ENCODE measurements around the gene SRP54. TPM values are rescaled to one million over a fixed set of nuclear protein-coding genes. Genes with fewer than 3 reads are reported as not detected.
"Not testable (repeated sequence)": the region's sequence is repeated elsewhere in the genome, so short reads cannot be mapped to it uniquely, and the experiment has no call there.

SRP54 gene
- total and polyA plus RNA-seq, 2 donors (not counting 3 experiments of a cell fraction or from before 2014, with no cell fraction given) = 32.8 to 63.7 TPM

DNA sequence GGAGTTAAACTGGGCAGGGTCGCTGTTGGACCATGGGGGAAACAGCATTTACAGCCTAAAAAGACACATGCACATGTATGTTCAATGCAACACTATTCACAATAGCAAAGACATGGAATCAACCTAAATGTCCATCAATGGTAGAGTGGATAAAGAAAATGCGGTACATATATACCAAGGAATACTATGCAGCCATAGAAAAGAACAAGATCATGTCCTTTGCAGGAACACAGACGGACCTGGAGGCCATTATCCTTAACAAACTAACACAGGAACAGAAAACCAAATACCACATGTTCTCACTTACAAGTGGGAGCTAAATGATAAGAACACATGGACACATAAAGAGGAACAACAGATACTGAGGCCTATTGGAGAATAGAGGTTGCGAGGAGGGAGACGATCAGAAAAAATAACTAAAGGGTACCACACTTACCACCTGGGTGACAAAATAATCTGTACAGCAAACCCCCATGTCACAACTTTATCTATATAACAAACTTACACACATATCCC is 25.0 kb upstream of the SRP54 start:
- no peak overlapping the region for H2AFZ ChIP-seq (ENCODE audit: low read depth, low read length)
- no peak overlapping the region for H3K4me3 ChIP-seq (replicated peaks in 1 of 3; ENCODE audit: insufficient read depth in 1 of 3, low read depth in 1 of 3, low read length in 3 of 3)
- no TSS peak for BruUV-seq (replicated peaks)
- no peak for FAIRE-seq
- no peak for DNase-seq (ENCODE audit: low read depth, low spot score)
- no peaks in the 10 kb centered on the region for H4K20me1 ChIP-seq (replicated peaks; ENCODE audit: control insufficient read depth, extremely low read depth, insufficient read depth, low read length)
- no peak overlapping the region for H3K27ac ChIP-seq (ENCODE audit: insufficient read depth, low read depth, low read length)
- no peak overlapping the region for H3K4me2 ChIP-seq (ENCODE audit: insufficient read depth, low read length)
- TF ChIP-seq JUN (IDR thresholded peaks at IDR 0.05; ENCODE audit: borderline replicate concordance, insufficient read depth, insufficient read length, low read depth) (no peak), FOS (IDR thresholded peaks at IDR 0.05; ENCODE audit: borderline replicate concordance, insufficient read depth, low read length) (no peak), EZH2 (IDR thresholded peaks at IDR 0.05; ENCODE audit: borderline replicate concordance, low read depth, low read length, severe bottlenecking) (no peak), POLR2A (IDR thresholded peaks at IDR 0.05; ENCODE audit: low read depth, low read length) (no peak), MYC (IDR thresholded peaks at IDR 0.05; ENCODE audit: low read depth, low read length) (no peak), GATA2 (IDR thresholded peaks at IDR 0.05; ENCODE audit: insufficient read depth, insufficient read length, low read depth, low read length) (no peak), POLR2AphosphoS5 (IDR thresholded peaks at IDR 0.05; ENCODE audit: insufficient read depth, low read depth, low read length) (no peak)
- TF ChIP-seq, protein P1, sequence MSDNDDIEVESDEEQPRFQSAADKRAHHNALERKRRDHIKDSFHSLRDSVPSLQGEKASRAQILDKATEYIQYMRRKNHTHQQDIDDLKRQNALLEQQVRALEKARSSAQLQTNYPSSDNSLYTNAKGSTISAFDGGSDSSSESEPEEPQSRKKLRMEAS (IDR thresholded peaks at IDR 0.05; ENCODE audit: insufficient read depth, insufficient read length) = no peak
- TF ChIP-seq, protein P2, sequence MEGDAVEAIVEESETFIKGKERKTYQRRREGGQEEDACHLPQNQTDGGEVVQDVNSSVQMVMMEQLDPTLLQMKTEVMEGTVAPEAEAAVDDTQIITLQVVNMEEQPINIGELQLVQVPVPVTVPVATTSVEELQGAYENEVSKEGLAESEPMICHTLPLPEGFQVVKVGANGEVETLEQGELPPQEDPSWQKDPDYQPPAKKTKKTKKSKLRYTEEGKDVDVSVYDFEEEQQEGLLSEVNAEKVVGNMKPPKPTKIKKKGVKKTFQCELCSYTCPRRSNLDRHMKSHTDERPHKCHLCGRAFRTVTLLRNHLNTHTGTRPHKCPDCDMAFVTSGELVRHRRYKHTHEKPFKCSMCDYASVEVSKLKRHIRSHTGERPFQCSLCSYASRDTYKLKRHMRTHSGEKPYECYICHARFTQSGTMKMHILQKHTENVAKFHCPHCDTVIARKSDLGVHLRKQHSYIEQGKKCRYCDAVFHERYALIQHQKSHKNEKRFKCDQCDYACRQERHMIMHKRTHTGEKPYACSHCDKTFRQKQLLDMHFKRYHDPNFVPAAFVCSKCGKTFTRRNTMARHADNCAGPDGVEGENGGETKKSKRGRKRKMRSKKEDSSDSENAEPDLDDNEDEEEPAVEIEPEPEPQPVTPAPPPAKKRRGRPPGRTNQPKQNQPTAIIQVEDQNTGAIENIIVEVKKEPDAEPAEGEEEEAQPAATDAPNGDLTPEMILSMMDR (IDR thresholded peaks at IDR 0.05; ENCODE audit: extremely low read depth in 1 of 2, insufficient read depth in 1 of 2, low read depth in 1 of 2, low read length in 2 of 2) = no peak
- no peaks in the 10 kb centered on the region for H3K79me2 ChIP-seq (ENCODE audit: control insufficient read depth, insufficient read depth, low read length)
- CTCF ChIA-PET = no interaction called here
- H3K9ac ChIP-seq (replicated peaks; ENCODE audit: extremely low read depth, insufficient read depth, low read length) = no peak overlapping the region
- no peaks in the 10 kb centered on the region for H3K9me3 ChIP-seq (replicated peaks; ENCODE audit: control insufficient read depth, insufficient read depth, low read length)
- H3K27me3 ChIP-seq (ENCODE audit: control insufficient read depth in 2 of 2, insufficient read depth in 2 of 2, low read length in 2 of 2) = no peaks in the 10 kb centered on the region
- dilution Hi-C loops (cut with MboI; ENCODE audit: extremely low pct_ligation_motif_present, low sequenced_read_pairs) (no loop called here), intact Hi-C loops (cut with micrococcal nuclease) (no loop called here)
- H3K36me3 ChIP-seq (ENCODE audit: control insufficient read depth in 2 of 2, extremely low read depth in 1 of 2, insufficient read depth in 2 of 2, low read length in 2 of 2) = peaks cover 5 to 6% of the 10 kb centered on the region in 2 experiments
- H3K4me1 ChIP-seq (ENCODE audit: control insufficient read depth, extremely low read depth, insufficient read depth, low read length) = no peaks in the 10 kb centered on the region
- H3K9me1 ChIP-seq (replicated peaks; ENCODE audit: control insufficient read depth, extremely low read depth, insufficient read depth, low read length) = no peaks in the 10 kb centered on the region
- POLR2A ChIA-PET = no interaction called here

DNA sequence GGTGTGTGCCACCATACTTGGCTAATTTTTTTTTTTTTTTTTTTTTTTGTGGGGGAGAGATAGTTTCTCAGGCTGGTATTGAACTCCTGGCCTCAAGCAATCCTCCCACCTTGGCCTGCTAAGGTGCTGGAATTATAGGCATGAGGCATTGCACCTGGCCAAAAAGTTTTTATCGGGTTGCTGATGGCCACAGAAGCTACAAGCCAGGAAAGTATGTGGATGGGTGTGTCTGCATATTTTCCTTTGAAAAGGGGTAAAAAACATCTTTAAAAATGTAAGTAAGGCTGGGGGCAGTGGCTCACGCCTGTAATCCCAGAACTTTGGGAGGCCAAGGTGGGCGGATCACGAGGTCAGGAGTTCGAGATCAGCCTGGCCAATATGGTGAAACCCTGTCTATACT is 20.7 kb upstream of the SRP54 start:
- BruUV-seq (replicated peaks); dilution Hi-C loops (cut with MboI; ENCODE audit: extremely low pct_ligation_motif_present, low sequenced_read_pairs); H4K20me1 ChIP-seq (replicated peaks; ENCODE audit: control insufficient read depth, extremely low read depth, insufficient read depth, low read length); H3K4me3 ChIP-seq (replicated peaks in 1 of 3; ENCODE audit: insufficient read depth in 1 of 3, low read depth in 1 of 3, low read length in 3 of 3); H2AFZ ChIP-seq (ENCODE audit: low read depth, low read length); POLR2A ChIA-PET; H3K9ac ChIP-seq (replicated peaks; ENCODE audit: extremely low read depth, insufficient read depth, low read length); H3K4me1 ChIP-seq (ENCODE audit: control insufficient read depth, extremely low read depth, insufficient read depth, low read length); H3K79me2 ChIP-seq (ENCODE audit: control insufficient read depth, insufficient read depth, low read length); H3K27ac ChIP-seq (ENCODE audit: insufficient read depth, low read depth, low read length); FAIRE-seq; H3K4me2 ChIP-seq (ENCODE audit: insufficient read depth, low read length); DNase-seq (ENCODE audit: low read depth, low spot score); intact Hi-C loops (cut with micrococcal nuclease); H3K9me1 ChIP-seq (replicated peaks; ENCODE audit: control insufficient read depth, extremely low read depth, insufficient read depth, low read length); H3K36me3 ChIP-seq (ENCODE audit: control insufficient read depth in 2 of 2, extremely low read depth in 1 of 2, insufficient read depth in 2 of 2, low read length in 2 of 2); H3K27me3 ChIP-seq (ENCODE audit: control insufficient read depth in 2 of 2, insufficient read depth in 2 of 2, low read length in 2 of 2); H3K9me3 ChIP-seq (replicated peaks; ENCODE audit: control insufficient read depth, insufficient read depth, low read length): not testable (repeated sequence)
- CTCF ChIA-PET = interaction anchor here (1.1 kb wide), 1 partner anchor 11 kb away, joined by 3 read pairs; no protein-coding TSS in a partner anchor
